ENCODE data around the gene PYGB.

PYGB gene

GRCh38 chr20:25294459-25295385 lies 46.8 kb downstream of the PYGB start:
- Mint-ChIP-seq H3K36me3 (ENCODE audit: insufficient read depth) (peaks cover 8% of the 10 kb centered on the region), H3K27me3 (no peaks in the 10 kb centered on the region), H3K4me1 (ENCODE audit: low read depth in 2 of 2) (no peaks in the 10 kb centered on the region), H3K27ac (peak overlapping the region in 1 of 2 donors; percentile 41), H3K9me3 (no peaks in the 10 kb centered on the region), H3K4me3 (no peak overlapping the region)
- peak; percentile 25 to 40 (median 29) for DNase-seq
- peak; percentile 80 for ATAC-seq (replicated peaks)

- Mint-ChIP-seq H3K4me1 (ENCODE audit: low read depth in 2 of 2) (peaks cover 0 to 2% of the 10 kb centered on the region in 2 donors), H3K27me3 (no peaks in the 10 kb centered on the region), H3K27ac (peak overlapping the region in 1 of 2 donors; percentile 41), H3K9me3 (no peaks in the 10 kb centered on the region), H3K36me3 (ENCODE audit: insufficient read depth) (peaks cover 10% of the 10 kb centered on the region), H3K4me3 (no peak overlapping the region)
- no peak for DNase-seq
- no peak for ATAC-seq (replicated peaks)
Measured at GRCh38 chr20:25295386-25296093, 47.7 kb downstream of the PYGB start.

GRCh38 chr20:25296094-25297093 lies 48.5 kb downstream of the PYGB start:
- ATAC-seq (replicated peaks): peak; percentile 34
- H3K36me3 Mint-ChIP-seq (ENCODE audit: insufficient read depth): peaks cover 10% of the 10 kb centered on the region

GRCh38 chr20:25297141-25297905 lies 49.4 kb downstream of the PYGB start:
- Mint-ChIP-seq H3K27me3 (no peaks in the 10 kb centered on the region), H3K36me3 (ENCODE audit: insufficient read depth) (peaks cover 9% of the 10 kb centered on the region), H3K9me3 (no peaks in the 10 kb centered on the region), H3K4me1 (ENCODE audit: low read depth in 2 of 2) (peaks cover 0 to 2% of the 10 kb centered on the region in 2 donors), H3K4me3 (no peak overlapping the region), H3K27ac (peak overlapping the region in 1 of 2 donors; percentile 51)
- no peak for ATAC-seq (replicated peaks)
- no peak for DNase-seq

More at GRCh38 chr20:25296094-25297093, 48.5 kb downstream of the PYGB start:
- Mint-ChIP-seq H3K4me1 (ENCODE audit: low read depth in 2 of 2) (peaks cover 0 to 2% of the 10 kb centered on the region in 2 donors), H3K27ac (no peak overlapping the region), H3K9me3 (no peaks in the 10 kb centered on the region), H3K27me3 (no peaks in the 10 kb centered on the region), H3K4me3 (no peak overlapping the region)
- DNase-seq: peak in 1 of 3 experiments; percentile 15

- no peaks in the 10 kb centered on the region for H3K9me3 Mint-ChIP-seq
- H3K4me3 Mint-ChIP-seq: no peak overlapping the region
- peak overlapping the region in 1 of 2 donors; percentile 83 for H3K27ac Mint-ChIP-seq
- H3K27me3 Mint-ChIP-seq: no peaks in the 10 kb centered on the region
- H3K36me3 Mint-ChIP-seq (ENCODE audit: insufficient read depth): peaks cover 10% of the 10 kb centered on the region
- no peak for ATAC-seq (replicated peaks)
- H3K4me1 Mint-ChIP-seq (ENCODE audit: low read depth in 2 of 2): peaks cover 0 to 2% of the 10 kb centered on the region in 2 donors
- DNase-seq: no peak
Measured at GRCh38 chr20:25299806-25300205, 51.9 kb downstream of the PYGB start.

GRCh38 chr20:25300496-25301170 lies 52.7 kb downstream of the PYGB start:
- no peak overlapping the region for H3K4me3 Mint-ChIP-seq

GRCh38 chr20:25301357-25301920 lies 53.6 kb downstream of the PYGB start:
- peaks cover 0 to 2% of the 10 kb centered on the region in 2 donors for H3K4me1 Mint-ChIP-seq (ENCODE audit: low read depth in 2 of 2)
- H3K4me3 Mint-ChIP-seq: no peak overlapping the region
- H3K36me3 Mint-ChIP-seq (ENCODE audit: insufficient read depth): peaks cover 15% of the 10 kb centered on the region
- peak overlapping the region; percentile 44 to 57 for H3K27ac Mint-ChIP-seq
- H3K27me3 Mint-ChIP-seq: no peaks in the 10 kb centered on the region
- ATAC-seq (replicated peaks) (no peak), DNase-seq (no peak)
- H3K9me3 Mint-ChIP-seq: no peaks in the 10 kb centered on the region

More at GRCh38 chr20:25300496-25301170, 52.7 kb downstream of the PYGB start:
- ATAC-seq (replicated peaks): no peak
- peaks cover 11% of the 10 kb centered on the region for H3K36me3 Mint-ChIP-seq (ENCODE audit: insufficient read depth)
- peaks cover 0 to 2% of the 10 kb centered on the region in 2 donors for H3K4me1 Mint-ChIP-seq (ENCODE audit: low read depth in 2 of 2)
- peak overlapping the region; percentile 44 to 83 for H3K27ac Mint-ChIP-seq
- H3K27me3 Mint-ChIP-seq: no peaks in the 10 kb centered on the region
- DNase-seq: no peak
- H3K9me3 Mint-ChIP-seq: no peaks in the 10 kb centered on the region

GRCh38 chr20:25302596-25302995 lies 54.7 kb downstream of the PYGB start:
- Mint-ChIP-seq H3K9me3 (no peaks in the 10 kb centered on the region), H3K36me3 (ENCODE audit: insufficient read depth) (peaks cover 15% of the 10 kb centered on the region), H3K4me3 (no peak overlapping the region), H3K27me3 (no peaks in the 10 kb centered on the region), H3K27ac (peak overlapping the region; percentile 57 to 67), H3K4me1 (ENCODE audit: low read depth in 2 of 2) (peaks cover 0 to 2% of the 10 kb centered on the region in 2 donors)
- no peak for ATAC-seq (replicated peaks)
- no peak for DNase-seq

- H3K36me3 Mint-ChIP-seq (ENCODE audit: insufficient read depth): peaks cover 15% of the 10 kb centered on the region
- no peaks in the 10 kb centered on the region for H3K9me3 Mint-ChIP-seq
- H3K4me1 Mint-ChIP-seq (ENCODE audit: low read depth in 2 of 2): peaks cover 0 to 2% of the 10 kb centered on the region in 2 donors
- H3K4me3 Mint-ChIP-seq: no peak overlapping the region
- peak overlapping the region in 1 of 2 donors; percentile 38 for H3K27ac Mint-ChIP-seq
- ATAC-seq (replicated peaks): no peak
- DNase-seq: no peak
- no peaks in the 10 kb centered on the region for H3K27me3 Mint-ChIP-seq
Measured at GRCh38 chr20:25303292-25304024, 55.6 kb downstream of the PYGB start.

GRCh38 chr20:25304025-25304549 lies 56.2 kb downstream of the PYGB start:
- Mint-ChIP-seq H3K27ac (no peak overlapping the region), H3K27me3 (no peaks in the 10 kb centered on the region), H3K36me3 (ENCODE audit: insufficient read depth) (peaks cover 15% of the 10 kb centered on the region), H3K4me3 (no peak overlapping the region), H3K9me3 (no peaks in the 10 kb centered on the region), H3K4me1 (ENCODE audit: low read depth in 2 of 2) (peaks cover 0 to 2% of the 10 kb centered on the region in 2 donors)
- DNase-seq (no peak), ATAC-seq (replicated peaks) (no peak)

Measured in effector memory CD8-positive, alpha-beta T cell (primary cell).